HG02885 (cell line): ENCODE measurements around the gene YIF1A.
"Not testable (repeated sequence)": the region's sequence is repeated elsewhere in the genome, so short reads cannot be mapped to it uniquely, and the experiment has no call there.

Experiments
- ATAC-seq: cut with Tn5 transposase; IDR thresholded peaks from one replicate; pipeline ENCODE4 v1.9.1; 2021; ENCODE audit warnings: mild to moderate bottlenecking; ENCODE audit not compliant: unreplicated experiment, poor library complexity

The YIF1A gene

DNA sequence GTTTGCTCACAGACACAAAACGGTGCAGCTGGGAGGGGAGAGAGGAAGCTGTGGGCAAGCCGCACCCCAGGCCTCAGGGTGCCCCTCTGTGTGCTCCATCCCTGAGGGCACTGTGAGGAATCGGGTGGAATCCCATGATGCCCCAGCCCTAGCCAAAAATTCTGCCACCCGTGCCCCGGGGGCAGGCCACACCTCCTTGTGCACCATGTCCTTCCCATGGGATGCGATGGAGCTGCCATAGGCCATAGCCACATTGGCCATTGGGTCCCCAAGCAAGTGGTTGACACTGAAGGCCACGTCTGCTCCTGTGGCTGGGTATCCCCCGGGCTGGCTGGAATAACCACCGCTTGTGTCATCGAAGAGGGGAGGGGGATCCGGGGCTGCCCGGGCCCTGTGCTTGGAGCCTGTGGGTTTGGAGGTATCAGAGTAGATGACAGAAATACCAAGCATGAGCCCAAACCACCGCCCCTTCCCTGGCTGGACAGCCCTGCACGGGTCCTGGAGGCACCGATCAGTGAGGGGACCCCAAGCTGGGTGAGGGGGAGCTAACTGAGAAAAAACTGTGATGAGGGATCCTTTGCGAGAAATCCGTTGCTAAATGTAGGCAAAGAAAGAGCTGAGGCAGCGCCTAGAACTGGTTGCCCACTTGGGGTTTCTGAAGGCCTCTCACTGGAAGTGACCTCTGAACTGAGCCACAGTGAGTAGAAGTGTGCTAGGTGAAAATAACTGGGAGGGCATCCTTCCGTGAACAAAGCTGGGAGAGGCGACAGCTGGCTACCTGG lies 863 bp downstream of the YIF1A start:
- no peak for ATAC-seq

DNA sequence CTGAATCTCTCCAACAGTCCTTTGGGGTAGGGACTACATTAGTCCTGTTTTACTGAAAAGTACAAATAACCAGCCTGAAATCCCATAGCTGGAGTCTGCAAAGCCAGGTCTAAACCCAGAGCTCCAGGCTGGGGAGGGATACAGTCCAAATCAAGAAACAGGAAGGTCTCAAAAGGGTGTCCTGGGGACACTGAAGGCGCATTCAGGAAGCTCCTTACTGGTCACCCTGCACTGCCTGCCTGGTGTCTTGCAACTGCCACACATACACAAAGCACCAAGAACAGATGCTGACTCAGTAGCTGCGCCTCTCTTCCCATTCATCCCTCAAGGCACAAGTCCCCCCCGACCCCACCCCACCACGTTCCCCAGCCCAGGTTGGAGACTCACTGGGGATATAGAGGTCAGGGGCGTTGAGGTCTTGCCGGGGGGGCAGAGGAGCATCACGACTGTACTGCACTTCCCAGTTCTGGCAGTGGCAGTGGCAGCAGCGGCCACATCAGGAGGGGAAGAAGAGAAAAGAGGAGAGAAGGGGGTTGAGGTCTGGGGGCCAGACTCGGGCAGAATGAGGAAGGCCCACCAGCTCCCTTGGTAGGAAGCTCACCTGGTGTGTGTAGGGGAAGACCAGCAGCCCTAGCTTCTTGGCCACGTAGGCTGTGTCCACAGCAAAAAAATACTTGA lies 1.6 kb downstream of the YIF1A start:
- no peak for ATAC-seq

DNA sequence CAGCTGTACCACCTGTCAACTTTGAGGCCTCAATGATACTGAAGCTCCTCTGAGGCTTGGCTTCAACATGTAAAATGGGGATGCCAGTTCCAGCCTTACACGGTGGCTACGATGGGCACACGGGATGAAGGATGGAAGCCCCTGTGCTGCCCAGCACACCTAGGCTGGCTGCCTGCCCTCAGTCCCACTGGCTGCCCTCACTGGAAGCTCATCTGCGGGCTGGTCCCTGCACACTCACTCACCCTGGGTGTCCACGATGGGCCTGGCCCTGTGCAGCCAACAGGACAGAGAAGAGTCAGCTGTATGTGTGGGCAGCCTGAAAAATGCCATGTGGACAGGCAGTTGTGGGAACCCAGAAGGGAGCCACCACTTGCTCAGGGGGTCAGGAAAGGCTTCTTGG lies 2.2 kb downstream of the YIF1A start:
- ATAC-seq = no peak

DNA sequence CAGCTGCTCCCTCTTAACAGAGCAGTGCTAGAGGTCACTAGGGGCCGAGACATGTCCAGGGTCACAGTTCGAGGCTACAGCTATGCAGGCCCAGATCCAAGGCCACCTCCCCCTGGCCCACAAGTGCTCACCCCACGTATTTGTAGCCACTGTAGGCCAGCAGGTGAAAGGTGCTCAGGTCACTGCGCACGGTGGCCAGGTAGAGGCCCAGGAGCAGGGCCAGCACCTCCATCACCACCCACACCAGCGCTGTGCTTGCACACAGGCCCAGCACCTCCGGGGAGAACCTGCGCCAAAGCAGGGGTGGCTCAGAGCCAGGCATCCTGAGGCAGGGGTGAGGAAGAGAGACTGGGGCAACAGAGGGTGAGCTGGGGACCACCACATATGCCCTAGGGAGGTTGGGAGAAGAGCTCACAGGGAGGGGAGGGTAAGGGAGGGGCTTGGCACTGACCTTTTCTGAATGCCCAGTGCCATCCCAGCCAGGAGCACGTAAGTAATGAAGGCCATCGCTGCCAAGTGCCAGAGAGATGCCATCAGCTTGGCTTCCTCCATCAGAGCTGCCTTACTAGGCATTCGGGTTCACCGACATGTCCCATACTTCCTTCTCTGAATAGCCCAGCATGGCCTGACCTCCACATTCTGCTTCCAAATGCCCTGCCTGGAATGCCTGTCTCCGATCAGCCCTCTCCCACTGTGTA lies 3.5 kb downstream of the YIF1A start:
- no peak for ATAC-seq

DNA sequence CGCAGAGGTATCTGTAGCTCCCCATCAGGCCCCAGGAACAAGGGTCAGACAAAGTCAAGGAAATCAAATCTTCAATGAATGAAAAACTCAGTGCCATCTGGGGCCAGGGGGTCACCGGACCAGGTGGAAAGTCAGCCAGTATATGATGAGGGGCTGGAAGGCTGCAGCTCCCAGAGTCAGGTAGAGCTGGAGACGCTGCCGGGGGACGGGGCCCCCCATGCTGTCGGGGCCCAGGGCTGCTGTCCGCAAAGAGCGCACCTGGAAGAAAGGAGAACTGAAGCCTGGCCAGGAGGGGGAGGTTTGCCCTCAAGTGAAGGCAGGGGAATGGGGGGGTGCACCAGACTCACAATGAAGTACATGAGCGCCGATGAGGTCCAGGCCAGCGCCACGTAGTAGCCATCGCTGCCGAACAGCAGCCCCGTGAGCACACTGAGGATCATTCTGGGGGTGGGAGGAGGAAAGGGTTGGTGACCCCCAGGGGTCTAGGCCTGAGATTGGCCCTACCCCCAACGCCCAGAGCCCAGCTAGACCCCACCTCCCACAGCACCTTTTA lies 4.3 kb downstream of the YIF1A start:
- no peak for ATAC-seq

DNA sequence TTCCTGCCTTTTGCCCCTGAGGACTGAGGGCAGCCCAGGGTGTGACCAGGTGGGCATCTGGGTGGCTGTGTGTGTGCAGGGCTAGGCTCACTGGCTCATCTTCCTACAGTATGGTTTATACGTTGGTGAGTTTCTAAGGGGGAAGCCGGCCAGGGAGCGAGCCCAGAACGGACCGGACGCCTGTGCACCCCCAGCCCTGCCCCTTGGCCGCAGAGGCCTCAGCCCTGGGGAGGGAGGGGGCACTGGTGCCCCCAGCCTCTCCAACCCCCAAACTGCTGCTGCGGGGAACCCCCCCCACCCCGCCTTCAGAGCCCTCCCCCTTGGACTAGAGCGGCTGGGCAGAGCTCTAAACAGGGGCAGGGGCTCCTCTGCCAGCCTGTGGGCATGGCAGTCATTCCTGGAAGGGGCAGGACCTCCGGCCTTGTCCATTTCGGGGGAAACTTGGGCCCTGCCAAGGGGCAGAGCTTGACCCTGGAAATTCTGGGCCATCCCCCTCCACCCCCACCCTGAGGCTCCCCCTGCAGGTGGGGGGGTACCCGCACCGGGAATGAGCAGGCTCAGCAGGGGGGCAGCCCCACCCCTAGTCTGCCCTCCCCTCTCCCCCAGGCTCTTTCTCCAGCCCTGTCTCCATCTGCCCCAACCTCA lies 5.4 kb downstream of the YIF1A start:
- no peak for ATAC-seq

DNA sequence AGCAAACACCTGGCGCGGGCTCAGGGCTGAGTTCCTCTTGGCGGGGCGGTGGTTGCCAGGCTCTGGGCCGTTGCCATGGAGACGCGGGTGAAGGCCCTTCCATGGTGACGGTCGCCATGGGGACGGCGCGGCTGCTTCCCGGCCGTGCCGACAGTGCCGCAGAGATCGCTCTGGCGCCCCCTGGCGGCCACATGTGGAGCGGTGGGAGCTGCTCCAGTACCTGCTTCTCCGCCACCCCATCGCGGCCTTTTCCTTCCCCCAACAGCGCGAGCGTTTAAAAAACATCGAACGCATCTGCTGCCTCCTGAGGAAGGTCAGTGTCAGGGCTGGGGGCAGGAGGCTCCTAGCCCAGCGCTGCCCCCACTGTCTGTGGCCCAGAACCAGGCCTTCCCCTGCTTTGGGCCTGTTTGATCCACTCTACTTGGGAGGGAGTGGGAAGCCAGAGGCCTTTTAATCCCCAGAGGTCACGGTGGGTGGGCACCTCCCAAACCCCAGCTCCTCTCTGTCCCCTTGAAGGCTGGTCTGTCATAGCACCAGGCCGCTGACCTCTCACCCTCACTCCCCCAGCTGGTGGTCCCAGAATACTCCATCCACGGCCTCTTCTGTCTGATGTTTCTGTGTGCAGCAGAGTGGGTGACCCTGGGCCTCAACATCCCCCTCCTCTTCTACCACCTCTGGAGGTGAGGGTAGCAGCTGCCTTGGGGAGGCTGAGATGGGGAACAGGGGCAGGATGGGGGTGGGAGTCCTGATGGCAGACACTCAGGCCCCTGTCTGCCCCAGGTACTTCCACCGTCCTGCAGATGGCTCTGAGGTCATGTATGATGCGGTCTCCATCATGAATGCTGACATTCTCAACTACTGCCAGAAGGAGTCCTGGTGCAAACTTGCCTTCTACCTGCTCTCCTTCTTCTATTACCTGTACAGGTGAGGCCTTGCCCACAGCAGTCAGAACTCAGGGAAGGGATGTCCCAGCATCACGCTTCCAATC lies 6.2 kb downstream of the YIF1A start:
- ATAC-seq = peak; percentile 79

DNA sequence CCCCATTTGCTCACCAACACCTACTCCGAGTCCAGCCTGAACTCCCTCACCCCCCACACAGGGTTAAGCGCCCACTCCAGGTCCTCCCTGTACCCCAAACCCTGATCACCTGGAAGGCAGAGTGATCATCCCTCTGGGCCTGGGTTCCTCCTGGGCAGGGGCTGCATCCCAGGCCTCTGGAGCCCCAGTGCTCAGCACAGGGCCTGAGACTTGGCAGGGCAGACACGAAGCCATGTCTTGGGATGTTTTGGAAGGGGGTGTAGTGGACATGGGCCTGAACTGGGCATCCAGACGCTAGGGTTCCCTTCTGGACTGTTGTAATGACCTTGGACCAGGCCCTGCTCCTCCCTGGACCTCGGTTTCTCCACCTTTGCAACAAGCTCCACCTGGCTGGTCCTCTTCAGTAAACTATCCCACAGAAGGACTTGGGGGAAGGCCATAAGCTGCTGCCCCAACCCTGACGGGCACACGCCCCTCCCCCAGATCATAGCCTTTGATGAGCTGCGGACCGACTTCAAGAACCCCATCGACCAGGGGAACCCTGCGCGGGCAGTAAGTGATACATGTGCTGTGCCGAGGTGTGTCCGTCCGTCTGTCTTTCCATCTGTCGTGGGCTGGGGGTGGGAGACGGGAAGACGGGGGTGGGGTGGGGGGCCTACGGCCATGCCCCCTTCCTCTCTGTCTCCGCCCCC lies 7.0 kb downstream of the YIF1A start:
- ATAC-seq = no peak

DNA sequence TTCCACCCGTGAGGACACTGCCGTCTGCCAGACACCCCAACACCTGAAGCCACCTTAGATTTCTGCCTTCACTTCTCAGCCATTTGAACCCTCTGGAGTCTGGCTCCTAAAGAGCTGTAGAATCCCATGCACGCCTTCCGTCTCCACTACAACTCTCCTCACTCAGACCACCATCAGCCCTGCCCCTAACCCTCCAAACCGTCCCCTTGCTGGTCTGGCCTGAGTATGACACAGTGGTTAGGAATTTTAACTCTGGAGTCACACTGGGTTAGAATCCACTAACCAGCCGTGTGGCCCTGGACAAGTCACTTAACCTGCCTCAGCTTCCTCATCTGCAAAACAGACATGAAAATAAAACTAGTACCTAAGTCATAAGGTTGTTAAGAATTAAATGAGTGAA lies 7.9 kb downstream of the YIF1A start:
- ATAC-seq = no peak

DNA sequence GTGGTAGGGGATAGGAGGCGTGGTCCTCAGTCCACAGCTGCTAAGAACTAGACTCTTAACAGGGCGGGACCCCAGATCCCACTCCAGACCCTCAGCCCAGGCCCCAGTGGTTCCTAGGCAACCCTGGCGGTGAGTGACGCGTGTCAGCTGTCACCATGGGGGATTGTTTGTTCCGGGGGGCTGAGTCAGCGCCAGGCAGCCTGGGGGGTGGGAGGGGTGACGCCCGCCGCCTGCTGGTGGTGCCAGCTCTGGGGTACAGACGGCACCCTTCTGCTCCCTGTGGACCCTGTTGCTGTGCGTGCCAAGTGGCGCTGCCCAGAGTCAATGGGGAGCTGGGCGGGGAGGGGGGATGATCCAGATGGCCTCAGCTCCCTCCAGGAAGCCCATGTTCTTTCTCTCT lies 8.5 kb downstream of the YIF1A start:
- ATAC-seq = no peak

DNA sequence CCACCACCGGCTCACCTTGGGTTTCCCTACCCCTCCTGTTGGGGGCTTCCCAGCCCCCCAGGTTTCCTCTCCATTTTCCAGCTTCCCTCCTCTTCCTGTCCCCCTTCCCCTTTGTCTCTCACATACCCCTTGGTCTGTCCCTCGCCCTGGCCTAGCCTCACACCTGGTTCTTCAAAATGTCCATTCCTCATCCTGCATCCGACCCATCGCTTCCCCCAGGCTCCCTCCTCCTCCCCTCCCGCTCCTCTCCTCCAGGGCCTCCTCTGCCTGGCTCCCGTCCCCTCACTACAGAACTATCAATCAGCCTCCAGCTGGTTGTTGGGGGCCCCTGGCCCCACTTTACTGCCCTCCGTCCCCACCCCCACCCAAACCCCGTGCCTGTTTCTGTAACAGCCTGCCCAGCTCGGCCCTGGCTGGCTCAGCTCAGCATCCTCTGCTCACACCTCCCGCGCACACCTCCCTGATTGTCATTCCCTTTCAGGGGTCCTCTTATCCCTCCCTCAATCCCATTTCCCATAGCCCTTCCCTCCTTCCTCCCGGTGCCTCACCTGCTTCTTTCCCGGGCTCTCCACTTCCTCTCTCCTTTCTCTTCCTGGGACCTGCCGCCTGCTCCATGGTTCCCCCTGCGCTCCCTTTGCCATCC lies 9.7 kb downstream of the YIF1A start:
- no peak for ATAC-seq

DNA sequence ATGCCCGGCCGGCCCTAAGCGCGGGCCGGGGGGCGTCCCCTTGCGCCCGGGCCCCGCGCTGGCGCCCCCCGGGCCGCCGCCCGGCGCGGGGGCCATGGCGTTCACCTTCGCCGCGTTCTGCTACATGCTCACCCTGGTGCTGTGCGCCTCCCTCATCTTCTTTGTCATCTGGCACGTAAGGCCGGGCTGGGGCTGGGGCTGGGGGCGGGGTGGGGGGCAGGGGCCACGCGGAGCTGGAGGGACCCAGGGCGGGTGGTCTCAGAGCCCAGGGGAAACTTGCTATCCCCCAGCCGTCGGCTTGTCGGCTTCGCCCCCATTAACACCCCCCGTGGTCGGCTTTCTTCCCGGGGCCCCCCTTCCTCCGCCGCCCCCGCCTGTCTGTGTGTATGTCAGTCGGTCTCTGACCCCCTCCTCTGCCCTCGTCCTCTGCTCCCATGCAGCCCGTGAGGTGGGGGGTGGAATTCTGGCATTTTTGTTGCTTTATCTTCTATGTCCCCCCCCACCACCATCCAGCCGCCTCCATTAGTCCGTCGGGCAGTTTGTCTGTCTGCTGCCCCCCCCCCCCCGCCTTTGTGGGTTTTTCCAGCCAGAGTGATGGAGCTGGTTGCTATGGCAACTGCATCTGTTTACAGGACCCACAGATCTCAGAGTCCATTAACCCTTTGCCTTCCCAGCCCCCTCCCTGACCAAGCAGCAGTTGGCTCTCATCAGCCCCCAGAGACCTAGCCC lies 10.4 kb downstream of the YIF1A start:
- ATAC-seq = no peak

DNA sequence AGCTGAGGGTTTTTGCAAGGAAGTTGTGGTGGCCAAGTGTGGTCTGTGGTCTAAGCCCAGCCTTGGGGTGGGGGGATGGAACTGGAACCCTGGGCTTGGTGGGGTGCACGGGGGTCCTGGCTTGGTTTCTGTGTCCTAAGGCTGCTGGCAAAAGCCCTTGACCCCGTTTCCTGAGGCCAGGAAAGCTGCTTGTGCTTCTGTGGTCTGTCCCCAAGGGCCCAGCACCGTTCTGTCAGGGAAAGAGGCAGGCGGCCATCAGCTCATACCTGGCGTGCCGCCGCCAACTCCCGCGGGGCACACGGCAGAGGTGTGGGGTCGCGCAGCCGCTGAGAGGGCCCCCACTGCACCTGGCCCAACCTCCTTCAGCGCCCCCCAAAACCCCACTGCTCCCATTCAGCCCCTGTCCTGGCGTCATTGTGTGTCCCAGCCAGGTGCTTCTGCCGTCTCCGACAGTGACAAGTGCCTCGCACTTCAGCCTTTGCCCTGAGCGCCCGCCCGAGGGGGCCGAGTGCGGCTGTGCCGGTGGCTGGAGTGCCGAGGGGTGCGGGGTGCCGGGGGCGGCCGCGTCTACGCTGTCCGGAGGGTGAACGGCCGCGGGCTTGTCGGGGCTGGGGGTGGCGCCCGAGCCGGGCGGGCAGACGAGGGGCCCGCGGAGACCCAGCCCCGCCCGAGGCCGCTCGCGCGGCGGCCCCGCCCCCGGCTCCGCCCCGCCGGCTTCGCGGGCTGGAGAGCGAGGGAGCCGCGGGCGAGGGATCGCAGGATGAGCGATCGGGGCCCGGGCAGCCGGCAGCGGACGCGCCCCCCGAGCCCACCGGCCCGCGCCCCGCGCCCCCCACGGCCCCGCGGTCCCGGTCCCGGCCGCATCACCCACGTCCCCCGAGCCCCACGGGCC lies 11.2 kb downstream of the YIF1A start, which contains the start of gene CNIH2:
Gene CNIH2 (plus strand): TSS at position 705 of the 892 bp plus-strand sequence. CDS start 282 bp downstream, outside the sequence.
- ATAC-seq = no peak

DNA sequence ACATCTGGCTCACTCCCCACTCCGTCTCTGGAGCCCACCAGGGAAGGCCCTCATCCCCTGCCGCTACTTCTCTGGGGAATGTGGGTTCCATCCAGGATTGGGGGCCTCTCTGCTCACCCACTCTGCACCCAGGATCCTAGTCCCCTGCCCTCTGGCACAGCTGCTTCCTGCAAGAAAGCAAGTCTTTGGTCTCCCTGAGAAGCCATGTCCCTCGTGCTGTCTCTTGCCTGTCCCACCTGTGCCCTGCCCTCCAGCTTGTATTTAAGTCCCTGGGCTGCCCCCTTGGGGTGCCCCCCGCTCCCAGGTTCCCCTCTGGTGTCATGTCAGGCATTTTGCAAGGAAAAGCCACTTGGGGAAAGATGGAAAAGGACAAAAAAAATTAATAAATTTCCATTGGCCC lies 11.9 kb downstream of the YIF1A start:
- ATAC-seq = not testable (repeated sequence)

DNA sequence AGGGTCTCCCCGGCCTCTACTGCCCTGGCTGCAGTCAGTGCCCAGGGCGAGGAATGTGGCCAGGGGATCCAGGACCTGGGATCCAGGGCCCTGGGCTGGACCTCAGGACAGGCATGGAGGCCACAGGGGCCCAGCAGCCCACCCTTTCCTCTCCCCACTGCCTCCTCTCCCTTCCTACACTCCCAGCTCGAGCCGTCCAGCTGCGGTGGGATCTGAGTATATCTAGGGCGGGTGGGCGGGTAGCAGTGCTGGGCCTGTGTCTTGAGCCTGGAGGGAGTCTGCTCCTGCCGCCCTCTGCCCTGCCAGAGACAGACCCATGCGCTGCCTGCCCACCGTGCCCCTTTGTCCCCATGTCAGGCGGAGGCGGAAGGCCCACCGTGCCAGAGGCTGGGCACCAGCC lies 12.3 kb downstream of the YIF1A start:
- not testable (repeated sequence) for ATAC-seq

DNA sequence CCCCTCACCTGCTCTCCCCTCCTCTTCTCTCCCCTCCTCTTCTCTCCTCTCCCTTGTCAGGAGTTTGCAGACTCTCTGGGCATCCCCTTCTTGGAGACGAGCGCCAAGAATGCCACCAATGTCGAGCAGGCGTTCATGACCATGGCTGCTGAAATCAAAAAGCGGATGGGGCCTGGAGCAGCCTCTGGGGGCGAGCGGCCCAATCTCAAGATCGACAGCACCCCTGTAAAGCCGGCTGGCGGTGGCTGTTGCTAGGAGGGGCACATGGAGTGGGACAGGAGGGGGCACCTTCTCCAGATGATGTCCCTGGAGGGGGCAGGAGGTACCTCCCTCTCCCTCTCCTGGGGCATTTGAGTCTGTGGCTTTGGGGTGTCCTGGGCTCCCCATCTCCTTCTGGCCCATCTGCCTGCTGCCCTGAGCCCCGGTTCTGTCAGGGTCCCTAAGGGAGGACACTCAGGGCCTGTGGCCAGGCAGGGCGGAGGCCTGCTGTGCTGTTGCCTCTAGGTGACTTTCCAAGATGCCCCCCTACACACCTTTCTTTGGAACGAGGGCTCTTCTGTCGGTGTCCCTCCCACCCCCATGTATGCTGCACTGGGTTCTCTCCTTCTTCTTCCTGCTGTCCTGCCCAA lies 12.8 kb downstream of the YIF1A start:
- ATAC-seq = no peak
